Nephron (organoid): ENCODE data around the gene HOXC9.
"Not testable (repeated sequence)": the region's sequence is repeated elsewhere in the genome, so short reads cannot be mapped to it uniquely, and the experiment has no call there.

Experiments used
- H3K27ac Mint-ChIP-seq, 3 experiments: 2 replicates each; pipeline ENCODE4 v1.8.0; 2020; ENCODE audit warnings: mixed read lengths in 3 of 3, mild to moderate bottlenecking in 2 of 3, moderate library complexity in 1 of 3
- H3K27me3 Mint-ChIP-seq: 2 replicates; pipeline ENCODE4 v1.8.0; 2021; ENCODE audit warnings: low read depth, mild to moderate bottlenecking, moderate library complexity, mixed read lengths
- H3K36me3 Mint-ChIP-seq: 2 replicates; pipeline ENCODE4 v1.8.0; 2020; ENCODE audit warnings: low read depth, mixed read lengths
- H3K4me1 Mint-ChIP-seq: 2 replicates; pipeline ENCODE4 v1.8.0; 2020; ENCODE audit warnings: mixed read lengths
- H3K4me3 Mint-ChIP-seq, 3 experiments: 2 replicates each; pipeline ENCODE4 v1.8.0; 2020; ENCODE audit warnings: mild to moderate bottlenecking in 3 of 3, mixed read lengths in 3 of 3, moderate library complexity in 2 of 3
- H3K9me3 Mint-ChIP-seq: 2 replicates; pipeline ENCODE4 v1.8.0; 2020; ENCODE audit warnings: mixed read lengths
- TF ChIP-seq, protein P1 (sequence below), 3 experiments: fragments of 200-600 bp; sonication (generic); IDR thresholded peaks; one replicate each; pipeline ENCODE4 v1.5.0; 2021; ENCODE audit warnings: antibody characterized with exemption in 3 of 3; ENCODE audit not compliant: unreplicated experiment in 3 of 3

Gene HOXC9

DNA sequence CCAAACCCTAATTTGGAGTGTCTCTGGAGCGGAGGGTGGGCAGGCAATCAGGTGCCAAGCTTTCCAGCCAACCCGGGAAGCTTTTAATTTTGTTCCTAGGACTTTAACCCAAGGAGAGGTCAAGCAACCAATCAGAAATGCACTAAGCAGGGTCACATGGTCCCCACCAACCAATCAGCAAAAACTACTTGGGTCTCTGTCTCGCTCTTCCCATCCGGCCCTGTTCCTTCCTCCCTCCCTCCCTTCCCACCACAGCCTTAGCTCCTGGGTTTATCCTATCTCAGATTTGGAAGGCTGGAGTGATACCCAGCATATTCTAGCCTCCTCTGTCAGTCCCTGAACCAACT, 40.2 kb downstream of the HOXC9 start:
- H3K4me1 Mint-ChIP-seq = peaks cover 92% of the 10 kb centered on the region
- peak overlapping the region; percentile 91 to 95 (median 95) for H3K27ac Mint-ChIP-seq
- H3K36me3 Mint-ChIP-seq = no peaks in the 10 kb centered on the region
- peaks cover 5% of the 10 kb centered on the region for H3K27me3 Mint-ChIP-seq
- H3K9me3 Mint-ChIP-seq = no peaks in the 10 kb centered on the region
- H3K4me3 Mint-ChIP-seq = peak overlapping the region; percentile 79 to 86 (median 86)
- TF ChIP-seq, protein P1, sequence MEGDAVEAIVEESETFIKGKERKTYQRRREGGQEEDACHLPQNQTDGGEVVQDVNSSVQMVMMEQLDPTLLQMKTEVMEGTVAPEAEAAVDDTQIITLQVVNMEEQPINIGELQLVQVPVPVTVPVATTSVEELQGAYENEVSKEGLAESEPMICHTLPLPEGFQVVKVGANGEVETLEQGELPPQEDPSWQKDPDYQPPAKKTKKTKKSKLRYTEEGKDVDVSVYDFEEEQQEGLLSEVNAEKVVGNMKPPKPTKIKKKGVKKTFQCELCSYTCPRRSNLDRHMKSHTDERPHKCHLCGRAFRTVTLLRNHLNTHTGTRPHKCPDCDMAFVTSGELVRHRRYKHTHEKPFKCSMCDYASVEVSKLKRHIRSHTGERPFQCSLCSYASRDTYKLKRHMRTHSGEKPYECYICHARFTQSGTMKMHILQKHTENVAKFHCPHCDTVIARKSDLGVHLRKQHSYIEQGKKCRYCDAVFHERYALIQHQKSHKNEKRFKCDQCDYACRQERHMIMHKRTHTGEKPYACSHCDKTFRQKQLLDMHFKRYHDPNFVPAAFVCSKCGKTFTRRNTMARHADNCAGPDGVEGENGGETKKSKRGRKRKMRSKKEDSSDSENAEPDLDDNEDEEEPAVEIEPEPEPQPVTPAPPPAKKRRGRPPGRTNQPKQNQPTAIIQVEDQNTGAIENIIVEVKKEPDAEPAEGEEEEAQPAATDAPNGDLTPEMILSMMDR (IDR thresholded peaks at IDR 0.05; ENCODE audit: unreplicated experiment in 3 of 3) = no peak

DNA sequence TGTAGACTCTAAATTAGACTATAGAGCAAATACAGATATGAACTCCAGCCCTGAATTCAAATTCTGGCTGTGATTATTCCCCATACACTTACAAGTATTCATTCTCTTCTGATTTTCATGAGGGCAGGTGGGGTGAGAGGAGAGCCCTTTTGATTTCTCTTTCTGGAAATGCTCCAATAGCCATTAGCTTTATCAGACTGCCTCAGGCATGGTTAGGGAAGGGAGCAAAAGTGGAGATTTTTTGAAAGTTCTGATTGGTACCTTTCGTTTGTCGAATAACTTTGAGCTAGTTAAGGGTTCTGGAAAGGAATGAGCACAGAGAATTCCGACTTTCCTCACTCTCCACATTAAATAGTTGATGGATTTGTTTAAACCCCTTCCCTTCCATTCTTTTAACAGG, 40.7 kb downstream of the HOXC9 start:
- Mint-ChIP-seq H3K27me3 (peaks cover 10% of the 10 kb centered on the region), H3K27ac (peak overlapping the region; percentile 91 to 95 (median 95)), H3K4me1 (peaks cover 92% of the 10 kb centered on the region), H3K4me3 (peak overlapping the region; percentile 79 to 86 (median 86)), H3K36me3 (no peaks in the 10 kb centered on the region), H3K9me3 (no peaks in the 10 kb centered on the region)
- TF ChIP-seq, protein P1 (IDR thresholded peaks at IDR 0.05; ENCODE audit: unreplicated experiment in 3 of 3) = no peak

DNA sequence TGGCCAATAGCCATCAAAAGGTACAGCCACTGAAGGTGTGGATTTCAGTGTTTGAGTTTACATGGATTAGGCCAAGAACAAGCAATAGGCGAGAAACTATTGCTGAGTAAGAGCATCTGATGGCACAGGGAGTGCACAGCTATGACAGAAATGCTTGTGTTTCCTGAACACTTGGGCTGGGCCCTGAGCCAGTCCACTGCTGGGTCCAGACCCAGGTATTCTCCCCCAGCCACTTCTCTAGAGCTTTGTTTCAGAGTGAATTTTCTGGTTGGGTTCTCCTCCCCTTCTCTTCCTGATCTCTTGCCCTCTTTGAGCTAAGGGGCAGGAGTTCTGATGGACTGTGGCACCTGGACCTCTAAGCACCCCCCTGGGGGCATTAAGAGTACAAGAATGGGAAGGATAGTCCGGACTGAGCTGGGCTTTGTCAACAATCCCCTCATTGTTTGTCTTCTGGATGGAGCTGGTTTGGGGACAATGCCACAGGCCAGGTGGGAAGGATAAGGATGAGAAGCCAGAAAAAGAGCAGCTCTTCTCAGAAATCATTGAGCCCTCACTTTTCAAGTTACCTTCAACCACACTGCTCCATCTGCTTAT, 41.2 kb downstream of the HOXC9 start:
- H3K4me1 Mint-ChIP-seq = peaks cover 92% of the 10 kb centered on the region
- H3K27ac Mint-ChIP-seq = no peak overlapping the region
- H3K36me3 Mint-ChIP-seq = peaks cover 1% of the 10 kb centered on the region
- no peaks in the 10 kb centered on the region for H3K9me3 Mint-ChIP-seq
- TF ChIP-seq, protein P1 (IDR thresholded peaks at IDR 0.05; ENCODE audit: unreplicated experiment in 3 of 3) = no peak
- H3K4me3 Mint-ChIP-seq = peak overlapping the region in 2 of 3 experiments; percentile 27 to 48
- peaks cover 13% of the 10 kb centered on the region for H3K27me3 Mint-ChIP-seq

- Mint-ChIP-seq H3K4me1 (peaks cover 89% of the 10 kb centered on the region), H3K27me3 (peaks cover 19% of the 10 kb centered on the region), H3K4me3 (peak overlapping the region in 2 of 3 experiments; percentile 20 to 41), H3K27ac (peak overlapping the region; percentile 45 to 90 (median 85))
- not testable (repeated sequence) for H3K36me3 Mint-ChIP-seq, H3K9me3 Mint-ChIP-seq
Measured at GRCh38 chr12:54042033-54042432, 42.1 kb downstream of the HOXC9 start.

DNA sequence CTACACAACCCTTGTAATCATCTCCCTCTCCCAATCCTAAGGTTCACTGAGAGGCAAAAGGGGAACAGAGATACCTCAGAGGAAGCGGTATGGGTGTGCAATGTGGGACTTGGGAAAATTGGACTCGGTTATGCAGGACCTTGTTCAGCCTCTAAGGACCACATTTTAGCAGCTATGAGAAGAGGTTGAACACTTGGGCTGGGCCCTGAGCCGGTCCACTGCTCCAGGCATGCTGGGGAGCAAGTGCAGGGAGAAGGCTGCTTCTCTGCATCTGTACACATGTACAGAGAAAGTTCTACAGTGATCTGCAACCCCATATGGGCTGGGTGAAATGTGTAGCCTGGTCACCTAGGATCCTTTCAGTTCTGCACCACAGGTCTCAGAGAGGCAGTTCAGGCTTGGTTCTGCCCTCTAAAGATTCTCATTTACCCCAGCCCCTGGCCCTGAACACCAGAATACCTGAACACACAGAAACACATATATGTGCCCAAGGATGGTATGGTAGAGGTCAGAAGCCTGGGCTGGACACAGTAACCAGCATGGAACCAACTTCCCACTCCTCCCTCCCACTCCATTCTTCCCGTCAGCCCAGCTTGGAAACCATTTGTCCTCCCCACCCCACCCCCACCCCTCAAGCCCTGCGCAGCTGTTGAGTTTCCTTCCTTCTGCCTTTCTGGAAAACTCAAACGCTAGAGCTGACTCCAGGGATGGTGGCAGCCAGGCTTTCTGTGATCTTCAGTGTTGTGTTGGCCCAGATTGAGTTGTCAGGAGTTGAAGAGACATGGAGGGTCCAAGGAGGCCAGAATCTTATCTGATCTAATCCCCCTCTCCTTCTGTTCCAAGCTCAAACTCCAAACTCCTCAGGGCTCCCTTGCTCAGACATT, 43.3 kb downstream of the HOXC9 start:
- peaks cover 85% of the 10 kb centered on the region for H3K4me1 Mint-ChIP-seq
- TF ChIP-seq, protein P1 (IDR thresholded peaks at IDR 0.05; ENCODE audit: unreplicated experiment in 3 of 3) = no peak

GRCh38 chr12:54044425-54045103, 44.6 kb downstream of the HOXC9 start:
- Mint-ChIP-seq H3K27me3 (peaks cover 36% of the 10 kb centered on the region), H3K4me3 (peak overlapping the region; percentile 51 to 79 (median 56))
- TF ChIP-seq, protein P1 (IDR thresholded peaks at IDR 0.05; ENCODE audit: unreplicated experiment in 3 of 3) = no peak

More for the DNA sequence above, 43.3 kb downstream of the HOXC9 start:
- peak overlapping the region; percentile 83 to 90 (median 85) for H3K27ac Mint-ChIP-seq
- H3K36me3 Mint-ChIP-seq = peaks cover 6% of the 10 kb centered on the region
- peak overlapping the region; percentile 51 to 79 (median 56) for H3K4me3 Mint-ChIP-seq
- H3K27me3 Mint-ChIP-seq = peaks cover 28% of the 10 kb centered on the region
- no peaks in the 10 kb centered on the region for H3K9me3 Mint-ChIP-seq

More at GRCh38 chr12:54044425-54045103, 44.6 kb downstream of the HOXC9 start:
- Mint-ChIP-seq H3K36me3 (peaks cover 16% of the 10 kb centered on the region), H3K4me1 (peaks cover 85% of the 10 kb centered on the region), H3K9me3 (no peaks in the 10 kb centered on the region), H3K27ac (peak overlapping the region; percentile 83 to 90 (median 85))
